Heart left ventricle (tissue), 16 donors: ENCODE results near the gene VPS37C. TPM values are rescaled to one million over a fixed set of nuclear protein-coding genes. Genes with fewer than 3 reads are reported as not detected.

Source experiments
- ATAC-seq, 4 donors: fragments of 200-7000 bp; cut with Tn5 transposase; one replicate each; pipeline ENCODE4 v1.9.1; 2020 to 2022; ENCODE audit warnings: moderate library complexity in 4 of 4, mild to moderate bottlenecking in 3 of 4, moderate number of reproducible peaks in 1 of 4
- DNase-seq, 5 donors: peaks; one replicate each; pipeline ENCODE4 v3.0.0-alpha.2; 2020
- H3K27ac ChIP-seq, 12 donors: fragments of 200-600 bp; sonication (generic) in 4 of 12; one replicate each; pipeline versions ENCODE4 v1.5.0 to v1.8.0; 2016 to 2022; ENCODE audit warnings: mild to moderate bottlenecking in 2 of 12
- H3K27me3 ChIP-seq, 9 donors: fragments of 200-600 bp; sonication (generic) in 2 of 9; one replicate each; pipeline versions ENCODE4 v1.5.1 to v1.8.0; 2016 to 2022; ENCODE audit warnings: mild to moderate bottlenecking in 3 of 9
- H3K36me3 ChIP-seq, 9 donors: fragments of 200-600 bp; sonication (generic) in 2 of 9; one replicate each; pipeline versions ENCODE4 v1.5.0 to v1.8.0; 2018 to 2022; ENCODE audit warnings: mild to moderate bottlenecking in 2 of 9
- H3K4me1 ChIP-seq, 12 donors: fragments of 200-600 bp; sonication (generic) in 4 of 12; one replicate each; pipeline versions ENCODE4 v1.5.0 to v1.8.0; 2016 to 2022; ENCODE audit warnings: mild to moderate bottlenecking in 3 of 12
- H3K4me3 ChIP-seq, 12 donors: fragments of 200-600 bp; sonication (generic) in 4 of 12; one replicate each; pipeline versions ENCODE4 v1.5.0 to v1.8.0; 2017 to 2022; ENCODE audit warnings: mild to moderate bottlenecking in 9 of 12, moderate library complexity in 4 of 12
- H3K9me3 ChIP-seq, 12 donors: fragments of 200-600 bp; sonication (generic) in 4 of 12; one replicate each; pipeline versions ENCODE4 v1.5.0 to v1.8.0; 2016 to 2022; ENCODE audit warnings: mild to moderate bottlenecking in 1 of 12
- CTCF ChIP-seq, 12 donors: fragments of 200-600 bp; sonication (generic) in 4 of 12; IDR thresholded peaks; one replicate each; pipeline versions ENCODE4 v1.5.0 to v1.8.0; 2018 to 2022; ENCODE audit warnings: antibody characterized with exemption in 12 of 12, mild to moderate bottlenecking in 5 of 12
- POLR2A ChIP-seq, 2 donors: fragments of 450-650 bp; IDR thresholded peaks; one replicate each; pipeline ENCODE4 v1.6.1; 2017; ENCODE audit warnings: antibody characterized with exemption in 2 of 2, mild to moderate bottlenecking in 2 of 2, moderate library complexity in 2 of 2
- whole genome bisulfite sequencing, 4 donors: extraction: QIAGEN DNeasy Blood & Tissue Kit in 2 of 4; methylation state at CpG; one replicate each; pipeline versions ENCODE4 v1.1.5 to v1.1.7; 2013 to 2018; 5-methylcytosine and 5-hydroxymethylcytosine counted together
- intact Hi-C, 10 donors: fragments of 100-400 bp; cut with DNase I; formaldehyde crosslinking; loops; one replicate each; pipeline versions ENCODE4 v1.11.1 to v1.14.2; 2022
- polyA plus RNA-seq, 2 donors: library from polyadenylated mRNA; stranded (reverse); fragments of 200-250 nt; gene quantifications; one replicate each; pipeline ENCODE4 v1.2.3, GENCODE V29; 2013
- total RNA-seq, 9 donors: library from RNA; depleted of rRNA in 2 of 9; stranded (reverse); fragments of >200 nt in 2 of 9; fragmentation: NEBNext Ultra II Directional in 3 of 9; extraction: Animal tissue kit (Norgen Biotek cat#: 25700) in 3 of 9; gene quantifications; one replicate each; pipeline versions ENCODE4 v1.1.0 to v1.2.4, GENCODE V29; 2016 to 2023
- donor health status: ischemic (EF 13 %, LVEDD 7.1; RV severe dilation, severe dysfunction).
- donor health status: healthy with polysubstance abuse.
- donor health status: DM: no; HTN: yes; CAD: no.
- donor health status: DM: no; HTN: no; CAD: no.
- donor health status: ischemic (EF 25% LVEDD 6.9; RV normal size, moderate dysfunction).
- donor health status: ischemic (EF 25% LVEDD 5.7; RV mildly dilated, moderate dysfunction).
- donor health status: healthy.
- donor health status: DM: yes; HTN: yes; CAD: no.
- donor health status: ischemic (EF 35%, LVEDD 5.7; RV mildly dilated, moderate dysfunction).
- donor health status: nonischemic (EF 11% LVEDD 7.7; RV severe dilation, severe dysfunction).
- donor health status: DM: yes; HTN: yes; CAD: no.
- donor health status: PGD.
- donor health status: ischemic (EF 29% LVEDD 5.4; RV normal size, mild dysfunction).
- donor health status: nonischemic (EF 23%, LVEDD 6.1; RV moderate dilation, normal function).

VPS37C gene
- total and polyA plus RNA-seq, 11 donors = 11.0 to 29.0 (median 17.1) TPM

- intact Hi-C loops = no loop called here
- DNase-seq (peak in 2 of 5 donors; percentile 15 to 46), ATAC-seq (no peak)
- 92 to 96% (median 94%) methylated on average over 9 of the region's 9 CpGs for WGBS, 4 donors
- H3K4me1 ChIP-seq = peaks cover 0 to 51% (median 18%) of the 10 kb centered on the region in 12 donors
- H3K9me3 ChIP-seq = no peaks in the 10 kb centered on the region
- no peaks in the 10 kb centered on the region for H3K27me3 ChIP-seq
- H3K36me3 ChIP-seq = peaks cover 0 to 10% (median 0%) of the 10 kb centered on the region in 9 donors
- no peak overlapping the region for H3K4me3 ChIP-seq
- H3K27ac ChIP-seq = no peak overlapping the region
- no peak for TF ChIP-seq POLR2A (IDR thresholded peaks at IDR 0.05)
- no peak for TF ChIP-seq CTCF (IDR thresholded peaks at IDR 0.05)
Measured at GRCh38 chr11:61146416-61146815, 14.8 kb downstream of the VPS37C start.

- Histone ChIP-seq H3K4me3 (no peak overlapping the region), H3K27ac (no peak overlapping the region), H3K27me3 (no peaks in the 10 kb centered on the region), H3K36me3 (peaks cover 0 to 10% (median 0%) of the 10 kb centered on the region in 9 donors), H3K4me1 (peaks cover 0 to 43% (median 20%) of the 10 kb centered on the region in 12 donors), H3K9me3 (no peaks in the 10 kb centered on the region)
- intact Hi-C loops = no loop called here
- DNase-seq (peak in 1 of 5 donors; percentile 44), ATAC-seq (no peak)
- 86 to 89% (median 88%) methylated on average over 16 to 17 of the region's 17 CpGs for WGBS, 4 donors
- TF ChIP-seq POLR2A (IDR thresholded peaks at IDR 0.05) (no peak), CTCF (IDR thresholded peaks at IDR 0.05) (no peak)
Measured at GRCh38 chr11:61145228-61146005, 15.8 kb downstream of the VPS37C start.

- no peaks in the 10 kb centered on the region for H3K27me3 ChIP-seq
- ATAC-seq = no peak
- intact Hi-C loops = no loop called here
Measured at GRCh38 chr11:61144511-61145179, 16.6 kb downstream of the VPS37C start.

More at GRCh38 chr11:61144511-61145179, 16.6 kb downstream of the VPS37C start:
- Histone ChIP-seq H3K4me1 (peaks cover 0 to 43% (median 20%) of the 10 kb centered on the region in 12 donors), H3K9me3 (no peaks in the 10 kb centered on the region), H3K27ac (no peak overlapping the region), H3K36me3 (peaks cover 0 to 10% (median 0%) of the 10 kb centered on the region in 9 donors), H3K4me3 (no peak overlapping the region)
- WGBS, 4 donors = 92 to 94% (median 93%) methylated on average over 12 to 16 of the region's 16 CpGs
- peak in 1 of 5 donors; percentile 12 for DNase-seq
- TF ChIP-seq CTCF (IDR thresholded peaks at IDR 0.05) (no peak), POLR2A (IDR thresholded peaks at IDR 0.05) (no peak)
